HFF-Myc (cell line): ENCODE results near the gene PELI2.

ENCODE experiments used
- DNase-seq: peaks from one replicate; pipeline ENCODE4 v3.0.0-alpha.2; 2011; ENCODE audit warnings: low read depth; ENCODE audit errors: extremely low read depth
- H3K4me3 ChIP-seq: replicated peaks from 2 replicates; pipeline ENCODE4 v1.5.1; 2011; ENCODE audit warnings: low read depth, mild to moderate bottlenecking, control low read depth, low read length
- TF ChIP-seq, protein P1 (sequence below): IDR thresholded peaks from 2 replicates; pipeline ENCODE4 v1.5.1; 2012; ENCODE audit warnings: mild to moderate bottlenecking, low read depth, low read length, control low read depth; ENCODE audit errors: missing control alignments

Gene PELI2

DNA sequence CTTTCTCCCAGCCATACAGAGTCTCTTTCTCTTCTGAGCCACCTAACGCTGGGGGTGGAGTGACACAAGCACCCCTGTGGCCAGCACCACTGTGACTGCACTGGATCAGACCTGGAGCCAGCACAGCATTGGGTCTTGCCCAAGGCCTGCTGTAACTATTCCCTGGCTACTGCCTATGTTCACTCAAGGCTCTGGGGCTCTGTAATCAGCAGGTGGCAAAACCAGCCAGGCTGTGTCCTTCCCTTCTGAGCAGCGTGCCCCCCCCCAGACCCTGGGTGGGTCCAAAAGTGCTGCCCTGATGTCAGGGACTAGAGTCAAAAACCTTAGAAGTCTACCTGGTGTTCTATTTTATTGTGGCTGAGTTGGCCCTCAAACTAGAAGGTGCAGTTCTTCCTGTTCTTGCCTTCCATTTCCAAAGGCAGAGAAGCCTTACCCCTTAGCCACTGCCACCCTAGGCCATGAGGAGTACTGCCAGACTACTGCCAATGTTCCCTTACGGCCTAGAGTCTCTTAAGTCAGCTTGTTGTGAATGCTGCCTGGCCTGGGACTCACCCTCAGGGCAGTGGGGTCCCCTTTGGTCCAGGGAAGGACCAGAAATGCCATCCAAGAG is 49.9 kb downstream of the PELI2 start:
- no peak for DNase-seq
- H3K4me3 ChIP-seq: no peak overlapping the region
- TF ChIP-seq, protein P1, sequence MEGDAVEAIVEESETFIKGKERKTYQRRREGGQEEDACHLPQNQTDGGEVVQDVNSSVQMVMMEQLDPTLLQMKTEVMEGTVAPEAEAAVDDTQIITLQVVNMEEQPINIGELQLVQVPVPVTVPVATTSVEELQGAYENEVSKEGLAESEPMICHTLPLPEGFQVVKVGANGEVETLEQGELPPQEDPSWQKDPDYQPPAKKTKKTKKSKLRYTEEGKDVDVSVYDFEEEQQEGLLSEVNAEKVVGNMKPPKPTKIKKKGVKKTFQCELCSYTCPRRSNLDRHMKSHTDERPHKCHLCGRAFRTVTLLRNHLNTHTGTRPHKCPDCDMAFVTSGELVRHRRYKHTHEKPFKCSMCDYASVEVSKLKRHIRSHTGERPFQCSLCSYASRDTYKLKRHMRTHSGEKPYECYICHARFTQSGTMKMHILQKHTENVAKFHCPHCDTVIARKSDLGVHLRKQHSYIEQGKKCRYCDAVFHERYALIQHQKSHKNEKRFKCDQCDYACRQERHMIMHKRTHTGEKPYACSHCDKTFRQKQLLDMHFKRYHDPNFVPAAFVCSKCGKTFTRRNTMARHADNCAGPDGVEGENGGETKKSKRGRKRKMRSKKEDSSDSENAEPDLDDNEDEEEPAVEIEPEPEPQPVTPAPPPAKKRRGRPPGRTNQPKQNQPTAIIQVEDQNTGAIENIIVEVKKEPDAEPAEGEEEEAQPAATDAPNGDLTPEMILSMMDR: no peak

DNA sequence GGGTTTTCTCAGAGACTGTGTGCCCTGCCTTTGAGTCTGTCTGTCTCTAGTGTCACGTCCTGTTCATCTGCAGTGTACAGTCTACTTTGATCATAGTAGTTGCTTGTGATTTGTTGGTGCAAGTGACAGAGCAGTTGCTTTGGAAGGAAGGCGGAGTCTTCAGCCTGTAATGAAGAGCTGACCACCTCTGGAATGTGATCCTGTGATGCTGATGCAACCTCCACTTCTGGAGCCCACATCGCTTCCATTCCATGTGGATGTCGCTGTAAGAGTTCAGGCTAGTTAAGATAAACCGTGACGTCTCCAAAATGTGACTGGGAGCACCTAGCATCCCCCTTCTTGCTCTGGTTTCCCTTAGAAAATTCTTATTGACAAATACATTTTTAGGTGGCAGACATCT is 51.8 kb downstream of the PELI2 start:
- no peak for DNase-seq
- no peak overlapping the region for H3K4me3 ChIP-seq
- TF ChIP-seq, protein P1: no peak

DNA sequence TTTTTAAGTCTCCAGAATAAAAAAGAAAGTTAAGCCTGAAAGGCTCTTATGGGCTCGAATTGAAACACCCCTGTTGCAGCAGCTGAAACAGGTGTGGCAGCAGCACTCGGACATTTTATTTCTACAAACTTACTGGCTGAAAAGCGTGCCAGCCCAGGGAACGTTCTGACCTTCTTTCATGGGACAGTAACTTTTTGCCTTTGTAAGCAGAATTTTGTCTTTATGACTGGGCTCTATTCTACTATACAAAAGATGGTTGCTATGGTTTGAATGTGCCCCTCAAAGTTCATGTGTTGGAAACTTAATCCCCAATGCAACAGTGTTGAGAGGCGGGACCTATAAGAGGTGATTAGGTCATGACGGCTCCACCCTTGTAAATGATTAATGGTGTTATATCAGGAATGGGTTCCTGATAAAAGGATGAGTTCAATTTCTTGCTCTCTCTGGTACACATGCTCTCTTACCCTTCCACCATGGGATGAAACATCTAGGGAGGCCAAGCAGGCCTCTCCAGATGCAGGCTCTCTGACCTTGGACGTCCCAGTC is 52.7 kb downstream of the PELI2 start:
- no peak for DNase-seq

DNA sequence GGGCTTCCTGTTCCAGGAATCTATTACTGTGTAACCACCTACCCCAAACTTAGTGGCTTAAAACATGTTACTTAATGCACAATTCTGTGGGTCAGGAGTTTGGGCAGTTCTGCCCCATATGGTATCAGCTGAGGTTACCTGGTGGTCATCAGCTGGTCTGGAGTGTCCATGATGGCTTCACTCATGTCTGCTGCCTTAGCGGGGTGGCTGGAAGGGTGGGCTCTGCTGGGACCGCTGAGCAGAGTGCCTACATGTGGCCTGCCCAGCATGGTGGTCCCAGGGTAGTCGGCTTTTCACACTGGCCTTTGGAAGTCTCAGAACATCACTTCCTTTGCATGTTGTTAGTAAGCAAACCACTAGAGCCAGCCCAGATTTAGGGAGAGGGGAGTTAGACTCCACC is 53.9 kb downstream of the PELI2 start:
- DNase-seq: no peak
- H3K4me3 ChIP-seq: no peak overlapping the region
- TF ChIP-seq, protein P1: no peak

More for the DNA sequence above, 52.7 kb downstream of the PELI2 start:
- TF ChIP-seq, protein P1: no peak
- H3K4me3 ChIP-seq: no peak overlapping the region

DNA sequence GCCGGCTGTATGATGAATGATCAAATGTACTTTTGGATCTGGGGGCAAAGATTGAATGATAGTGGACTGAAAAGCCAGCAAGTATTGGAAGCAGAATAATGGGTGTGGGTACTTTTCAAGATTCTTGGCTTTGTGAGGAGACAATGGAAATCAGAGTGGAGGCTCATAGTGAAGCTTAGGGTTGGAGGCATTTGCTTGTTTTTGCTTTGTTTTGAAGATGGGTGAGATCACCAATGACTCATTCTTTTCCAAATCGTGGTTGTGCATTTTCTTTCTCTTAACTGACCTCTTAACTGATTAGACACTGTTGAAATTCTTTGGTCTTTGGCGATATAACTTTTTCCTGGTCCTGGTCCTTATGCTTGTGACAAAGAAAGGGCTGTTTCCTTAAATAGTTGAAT is 54.4 kb downstream of the PELI2 start:
- H3K4me3 ChIP-seq: no peak overlapping the region
- no peak for DNase-seq
- TF ChIP-seq, protein P1: no peak

DNA sequence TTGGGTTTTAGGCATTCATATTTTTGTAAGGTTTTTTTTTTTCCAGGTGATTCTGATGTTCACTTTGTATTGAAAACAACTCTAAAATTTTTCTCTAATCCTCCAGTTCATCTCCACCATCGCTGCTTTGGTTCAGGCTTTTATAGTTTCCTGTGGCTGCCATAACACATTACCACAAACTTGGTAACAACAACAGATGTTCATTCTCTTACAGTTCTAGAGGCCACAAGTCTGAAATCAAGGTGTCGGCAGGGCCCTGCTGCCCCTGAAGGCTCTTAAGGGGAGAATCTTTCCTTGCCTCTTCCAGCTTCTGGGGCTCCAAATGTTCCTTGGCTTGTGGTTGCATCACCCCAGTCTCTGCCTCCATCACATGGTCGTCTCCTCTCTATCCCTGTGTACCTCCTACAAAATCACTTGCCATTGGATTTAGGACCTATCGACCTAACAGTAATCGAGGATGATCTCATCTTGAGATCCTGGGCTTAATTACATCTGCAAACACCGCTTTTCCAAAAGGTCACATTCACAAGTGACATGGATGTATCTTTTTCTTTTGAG is 55.2 kb downstream of the PELI2 start:
- TF ChIP-seq, protein P1: no peak
- H3K4me3 ChIP-seq: no peak overlapping the region
- no peak for DNase-seq
